K562 (cell line): Measurements from ENCODE around the gene PI4K2A. TPM values are rescaled to one million over a fixed set of nuclear protein-coding genes. Genes with fewer than 3 reads are reported as not detected.
A peak's percentile ranks its signal among the peaks of the same experiment; 100 is the strongest.

Experiments used
- CHD2 ChIP-seq: IDR thresholded peaks from 2 replicates; pipeline ENCODE4 v1.6.1; 2011; ENCODE audit warnings: low read depth, low read length
- CHD7 ChIP-seq: fragments of 200-600 bp; sonication (generic); IDR thresholded peaks from one replicate; pipeline ENCODE4 v1.6.1; 2012; ENCODE audit warnings: mild to moderate bottlenecking, low read depth, low read length, inconsistent platforms
- EZH2 ChIP-seq: IDR thresholded peaks from 2 replicates; pipeline ENCODE4 v1.6.1; 2012; ENCODE audit warnings: low read depth, mild to moderate bottlenecking, inconsistent platforms, low read length, borderline replicate concordance
- FOXM1 ChIP-seq, 2 experiments: fragments of 450-650 bp in 1 of 2; sonication (generic) in 1 of 2; formaldehyde crosslinking in 1 of 2; IDR thresholded peaks; 2 replicates each; pipeline versions ENCODE4 v1.6.1 to v1.9.0; 2017 to 2022; ENCODE audit warnings: low read depth in 2 of 2, mild to moderate bottlenecking in 2 of 2, missing genetic modification reagents in 1 of 2, moderate library complexity in 1 of 2
- KDM4B ChIP-seq, 2 experiments: fragments of 450-650 bp in 1 of 2; sonication (generic) in 1 of 2; IDR thresholded peaks; 2 replicates each; pipeline ENCODE4 v1.6.1; 2016 to 2017; ENCODE audit warnings: borderline replicate concordance in 2 of 2, antibody characterized with exemption in 1 of 2, low read depth in 1 of 2, mild to moderate bottlenecking in 1 of 2
- NFIX ChIP-seq: fragments of 250-450 bp; sonication (Bioruptor Pico); IDR thresholded peaks from 2 replicates; pipeline ENCODE4 v1.4.0; 2020; ENCODE audit warnings: low read depth, mild to moderate bottlenecking, moderate library complexity
- TAF7 ChIP-seq: fragments of 450-650 bp; IDR thresholded peaks from 2 replicates; pipeline ENCODE4 v1.6.1; 2016; ENCODE audit warnings: missing genetic modification characterization, missing compliant biosample characterization
- TCF15 ChIP-seq: fragments of 250-450 bp; sonication (Bioruptor Pico); IDR thresholded peaks from 2 replicates; pipeline ENCODE4 v1.8.0; 2022; ENCODE audit warnings: moderate library complexity, mild to moderate bottlenecking, inconsistent platforms
- TGIF2 ChIP-seq: sonication (generic); formaldehyde crosslinking; IDR thresholded peaks from 2 replicates; pipeline ENCODE4 v1.8.1; 2022; ENCODE audit warnings: mild to moderate bottlenecking, missing genetic modification reagents, moderate library complexity
- THRAP3 ChIP-seq: fragments of 450-650 bp; IDR thresholded peaks from 2 replicates; pipeline ENCODE4 v1.6.1; 2016; ENCODE audit warnings: mild to moderate bottlenecking, inconsistent platforms, borderline replicate concordance
- TSC22D4 ChIP-seq: fragments of 450-650 bp; IDR thresholded peaks from 2 replicates; pipeline ENCODE4 v1.6.1; 2016; ENCODE audit warnings: missing genetic modification characterization, missing biosample characterization, control low read depth
- ZBTB5 ChIP-seq: fragments of 450-650 bp; IDR thresholded peaks from 2 replicates; pipeline ENCODE4 v1.6.1; 2017; ENCODE audit warnings: antibody characterized with exemption
- ZNF584 ChIP-seq: fragments of 200-800 bp; sonication (Bioruptor generic); IDR thresholded peaks from 2 replicates; pipeline ENCODE4 v1.6.1; 2016; ENCODE audit warnings: low read depth, mild to moderate bottlenecking, missing genetic modification characterization, missing compliant biosample characterization
- polyA plus RNA-seq, 8 experiments: library from polyadenylated mRNA; depleted of rRNA in 4 of 8; stranded (reverse) in 5 of 8; unstranded in 3 of 8; fragments of >200 nt; fragmentation: Nextera tagmentation in 2 of 8; fragmentation: Illumina TruSeq in 1 of 8; extraction: Ambion mirVana in 2 of 8; extraction: Trizol in 1 of 8; gene quantifications; 2 replicates each; pipeline versions ENCODE4 v1.2.1 to v1.2.3, GENCODE V29; 2011 to 2014; ENCODE audit warnings: inconsistent platforms in 1 of 8, missing spikeins in 1 of 8
- total RNA-seq, 7 experiments: library from RNA; depleted of rRNA in 6 of 7; stranded (reverse); fragments of >200 nt in 6 of 7; fragmentation: Illumina TruSeq in 2 of 7; extraction: Trizol in 2 of 7; gene quantifications; 2 replicates each; pipeline versions ENCODE4 v1.2.1 to v1.2.3, GENCODE V29; 2011 to 2021; ENCODE audit warnings: low replicate concordance in 1 of 7

PI4K2A gene
- total and polyA plus RNA-seq, 9 of the 15 experiments (the other 6 are each of a cell fraction or from before 2014, with no cell fraction given): 4.4 to 28.4 (median 16.5) TPM

- TF ChIP-seq CHD7: no peak
- TF ChIP-seq NFIX: no peak
- no peak for TF ChIP-seq TAF7
- no peak for TF ChIP-seq TGIF2 (CRISPR knock-in tag)
- TF ChIP-seq EZH2: no peak
- TF ChIP-seq ZBTB5: no peak
- TF ChIP-seq TSC22D4 (tag): no peak
- no peak for TF ChIP-seq KDM4B (IDR thresholded peaks at IDR 0.05; ENCODE audit: borderline replicate concordance in 2 of 2, low read depth in 1 of 2)
- no peak for TF ChIP-seq CHD2
- 0 out of 2 replicates have a peak, but pooled peaks have one; percentile 50 for TF ChIP-seq TCF15 (CRISPR knock-in tag)
- TF ChIP-seq THRAP3: no peak
- 0 out of 2 replicates have a peak, but pooled peaks have one; percentile 54 for TF ChIP-seq ZNF584 (CRISPR knock-in tag)
- TF ChIP-seq FOXM1 (IDR thresholded peaks at IDR 0.05; ENCODE audit: low read depth): no peak
- TF ChIP-seq FOXM1 (CRISPR knock-in tag; IDR thresholded peaks at IDR 0.05; ENCODE audit: low read depth): no peak
These were observed 49.1 kb downstream of the PI4K2A start (continued) for GRCh38 chr10:97689559-97690020.
